ENCODE results near the gene USB1. TPM values are rescaled to one million over a fixed set of nuclear protein-coding genes. Genes with fewer than 3 reads are reported as not detected.
"Not testable (repeated sequence)": the region's sequence is repeated elsewhere in the genome, so short reads cannot be mapped to it uniquely, and the experiment has no call there.

The USB1 gene
- total RNA-seq, 1 experiment from 2014 or later, result 15.4 TPM

DNA sequence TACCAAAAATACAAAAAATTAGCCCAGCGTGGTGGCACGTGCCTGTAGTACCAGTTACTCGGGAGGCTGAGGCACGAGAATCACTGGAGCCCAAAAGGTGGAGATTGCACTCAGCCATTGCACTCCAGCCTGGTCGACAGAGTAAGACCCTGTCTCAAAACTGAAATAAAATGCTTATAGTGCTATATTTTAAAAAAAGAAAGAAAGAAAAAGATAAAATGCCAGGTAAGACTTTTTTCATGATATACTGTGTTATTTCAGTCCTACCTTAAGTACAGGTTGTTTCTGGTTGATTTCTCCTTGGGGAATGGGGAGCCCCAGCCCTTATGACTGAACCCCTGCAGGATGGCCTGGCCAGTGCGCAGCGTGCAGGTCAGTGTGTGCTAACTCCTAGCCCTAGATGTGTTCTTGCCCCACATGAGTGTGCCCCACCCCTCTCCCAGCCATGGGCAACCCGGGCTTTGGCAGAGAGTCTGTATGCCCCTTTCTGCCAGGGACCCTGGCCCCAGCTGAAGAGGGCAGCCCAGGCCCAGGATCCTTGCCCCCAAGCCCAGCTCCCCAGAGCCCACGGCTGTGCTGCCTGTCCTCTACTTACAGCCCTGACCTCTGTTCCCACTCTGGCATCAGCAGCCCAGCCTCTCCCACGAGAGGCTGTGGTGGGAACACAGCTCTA, 31.6 kb upstream of the USB1 start:
- DNase-seq (ENCODE audit: low read depth), result no peak

DNA sequence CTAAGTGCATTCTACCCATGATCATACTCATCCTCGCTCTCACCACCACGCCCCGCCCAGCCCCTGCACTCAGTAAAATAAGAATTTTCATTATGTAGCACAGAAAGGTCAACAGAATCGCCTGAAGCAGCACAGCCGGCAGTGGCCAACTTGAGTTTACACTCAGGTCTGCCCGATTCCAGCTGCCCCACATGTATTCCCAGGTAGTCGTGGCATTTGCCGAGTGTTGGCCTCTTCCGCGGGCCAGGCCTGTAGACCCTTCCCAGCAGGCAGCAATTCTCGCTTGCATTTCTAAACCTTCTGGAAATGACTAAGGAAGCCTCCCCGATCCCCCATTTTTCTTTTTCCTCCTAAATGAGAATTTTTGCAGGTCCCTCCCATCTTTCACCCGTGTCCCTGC, 30.9 kb upstream of the USB1 start:
- DNase-seq (ENCODE audit: low read depth), result no peak

DNA sequence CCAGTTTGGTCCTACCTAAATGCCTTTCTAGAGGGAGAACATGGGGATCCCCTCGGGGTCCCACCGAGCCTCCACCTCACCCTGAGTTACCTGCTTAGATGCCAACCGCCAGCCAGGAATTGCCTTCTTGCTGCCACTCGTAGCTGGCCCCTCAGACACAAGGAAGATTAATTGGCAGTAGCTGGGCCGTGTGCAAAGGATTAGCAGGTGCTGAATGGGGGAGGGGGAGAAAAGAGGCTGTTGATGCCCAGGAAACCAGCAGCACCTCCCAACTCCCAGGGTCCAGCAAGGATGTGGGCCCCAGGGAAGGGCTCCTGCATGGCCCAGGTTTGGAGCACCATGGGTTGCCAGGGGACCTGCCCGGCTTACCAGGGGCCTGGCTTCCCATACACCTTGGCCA, 30.2 kb upstream of the USB1 start, which contains the start of gene CNGB1:
Gene CNGB1, minus strand, starts transcription at position 159 of the 400 bp plus-strand sequence. CDS start 3,842 bp downstream, outside the sequence.
- no peak for DNase-seq (ENCODE audit: low read depth)

DNA sequence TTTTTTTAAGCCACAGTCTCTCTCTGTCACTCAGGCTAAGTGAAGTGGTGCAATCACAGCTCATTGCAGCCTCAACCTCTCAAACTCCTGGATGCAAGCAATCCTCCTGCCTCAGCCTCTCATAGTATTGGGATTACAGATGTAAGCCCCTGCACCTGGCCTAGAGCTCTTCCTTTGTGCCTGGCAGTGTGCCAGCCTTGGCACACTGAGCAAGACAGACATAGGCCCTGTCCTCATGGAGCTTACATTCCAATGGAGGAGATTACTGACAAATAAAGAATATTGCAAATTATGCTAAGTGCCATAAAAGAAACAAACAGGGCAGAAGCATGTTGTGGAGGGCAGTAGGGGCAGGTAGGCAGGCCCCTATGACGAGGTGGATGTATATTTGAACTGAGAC, 29.4 kb upstream of the USB1 start:
- no peak for DNase-seq (ENCODE audit: low read depth)

DNA sequence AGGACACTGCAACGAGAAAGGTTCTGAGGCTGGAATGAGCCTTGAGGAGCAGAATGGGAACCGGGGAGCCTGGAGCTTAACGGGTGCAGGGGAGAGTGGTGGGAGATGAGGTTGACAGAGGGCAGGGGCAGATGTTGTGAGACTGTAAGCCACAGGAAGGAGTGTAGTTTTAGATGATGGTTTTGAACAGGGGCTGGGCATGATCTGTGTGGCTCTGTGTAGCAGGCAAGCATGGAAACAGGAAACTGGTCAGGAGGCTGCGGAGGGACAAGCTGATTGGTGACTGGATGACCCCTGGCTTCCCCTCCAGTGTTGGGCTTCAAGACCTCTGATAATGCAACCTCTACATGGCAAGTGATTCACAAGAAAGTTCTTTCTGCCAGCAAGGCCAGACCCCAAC, 28.9 kb upstream of the USB1 start:
- DNase-seq (ENCODE audit: low read depth), result no peak

DNA sequence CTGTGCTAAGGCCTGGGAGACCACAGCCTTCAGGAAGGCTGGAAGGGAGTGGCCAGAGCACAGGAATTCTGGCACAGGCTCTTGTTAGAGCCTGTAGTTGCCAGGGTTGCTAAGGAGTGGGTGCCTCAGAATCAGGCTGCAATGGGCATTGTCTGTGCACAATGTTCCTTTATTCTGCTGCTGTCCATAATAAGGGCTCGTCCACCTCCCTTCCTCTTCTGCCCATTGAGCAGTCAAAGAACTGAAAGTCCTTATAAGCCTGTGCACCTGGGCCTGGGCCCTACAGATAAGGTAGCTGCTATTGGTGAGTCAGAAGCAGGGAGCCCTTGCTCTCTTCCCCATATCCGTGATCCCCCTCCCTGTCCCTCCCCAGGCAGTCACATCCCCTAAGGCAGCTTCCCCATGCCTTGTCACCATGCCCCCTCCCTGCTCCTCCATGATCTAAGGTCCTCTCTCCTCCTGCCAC, 24.8 kb upstream of the USB1 start:
- no peak for DNase-seq (ENCODE audit: low read depth)

DNA sequence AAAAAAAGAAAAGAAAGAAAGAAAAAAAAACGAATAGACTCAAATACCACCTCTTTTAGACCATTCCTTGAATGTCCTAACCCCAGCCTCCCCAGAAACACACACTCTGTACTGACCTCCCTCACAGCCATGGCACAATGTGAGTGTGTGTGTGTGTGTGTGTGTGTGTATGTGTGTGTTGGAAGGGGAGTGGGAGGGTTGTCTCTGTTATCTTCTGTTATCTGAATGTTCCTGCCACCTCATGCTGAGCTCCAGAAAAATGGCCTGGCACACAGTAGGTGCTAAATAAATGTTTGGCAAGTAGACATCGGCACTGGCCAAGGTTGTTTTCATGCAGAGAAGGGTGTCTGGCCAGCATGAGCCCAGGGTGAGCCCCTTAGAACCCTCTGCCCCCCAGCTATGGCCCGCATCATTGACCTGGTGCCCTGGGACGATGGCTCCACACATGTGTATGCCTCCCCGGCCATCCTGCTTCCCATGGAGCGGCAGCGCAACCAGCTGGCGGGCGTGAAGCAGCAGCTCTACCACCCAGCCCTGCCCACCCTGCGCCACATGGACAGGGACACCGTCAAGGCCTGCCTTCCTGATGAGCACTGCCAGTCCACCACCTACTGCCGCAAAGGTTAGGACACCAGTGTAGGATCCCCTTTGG, 23.7 kb upstream of the USB1 start:
- peak; percentile 27 for DNase-seq (ENCODE audit: low read depth)

DNA sequence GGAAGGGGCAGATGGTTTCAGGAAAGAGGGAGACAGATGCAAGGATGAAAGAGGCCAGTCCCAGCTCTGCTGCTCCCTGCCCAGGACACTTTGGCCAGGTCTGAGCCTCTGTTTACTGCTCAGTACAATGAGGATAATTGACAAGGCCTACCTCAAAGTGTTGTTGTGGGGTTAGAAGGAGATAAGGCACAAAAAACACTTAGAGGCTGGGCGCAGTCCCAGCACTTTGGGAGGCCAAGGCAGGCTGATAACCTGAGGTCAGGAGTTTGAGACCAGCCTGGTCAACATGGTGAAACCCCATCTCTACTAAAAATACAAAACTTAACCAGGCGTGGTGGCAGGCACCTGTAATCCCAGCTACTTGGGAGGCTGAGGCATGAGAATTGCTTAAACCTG, 23.1 kb upstream of the USB1 start:
- not testable (repeated sequence) for DNase-seq (ENCODE audit: low read depth)

DNA sequence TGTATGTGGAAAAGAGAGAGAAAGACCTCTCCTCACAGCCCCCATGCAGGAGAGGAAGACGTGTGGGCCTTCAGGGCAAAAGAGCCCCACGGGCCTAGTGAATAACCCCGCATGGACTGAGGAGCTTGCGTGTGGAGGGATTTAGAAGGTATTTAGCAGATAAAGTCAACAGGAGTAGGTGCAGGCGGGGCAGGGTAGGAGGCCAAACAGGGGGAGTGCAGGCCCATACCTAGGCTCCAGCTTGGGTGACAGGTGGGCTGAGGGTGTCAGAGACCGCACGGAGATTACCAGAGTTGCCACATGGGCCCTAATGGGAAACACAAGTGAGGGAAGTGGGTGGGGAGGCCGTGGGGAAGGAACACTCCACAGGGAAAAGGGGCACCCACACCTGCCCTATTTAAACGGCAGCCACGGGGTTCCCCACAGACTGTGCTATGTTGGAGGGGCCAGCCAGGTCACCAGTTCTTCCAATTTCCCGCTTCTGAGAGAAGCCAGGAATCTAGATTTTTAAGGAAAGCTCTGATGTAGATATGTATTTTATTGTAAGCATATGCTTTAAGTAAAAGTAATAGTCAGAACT, 22.1 kb upstream of the USB1 start:
- DNase-seq (ENCODE audit: low read depth), result no peak

DNA sequence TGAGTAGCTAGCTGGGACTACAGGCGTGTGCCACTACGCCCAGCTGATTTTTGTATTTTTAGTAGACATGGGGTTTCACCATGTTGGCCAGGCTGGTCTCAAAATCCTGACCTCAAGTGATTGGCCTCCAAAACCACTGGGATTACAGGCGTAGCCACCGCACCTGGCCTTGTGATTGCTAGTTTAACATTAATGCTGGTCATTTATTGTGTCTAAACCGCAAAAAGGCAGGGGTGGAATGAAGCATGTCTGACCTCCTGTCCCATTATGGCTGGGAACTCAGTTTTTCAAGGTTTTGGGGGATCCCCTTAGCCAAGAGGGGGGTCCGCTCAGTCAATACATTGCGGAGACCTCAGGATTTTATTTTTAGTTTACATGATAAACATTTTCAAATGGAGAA, 19.6 kb upstream of the USB1 start:
- DNase-seq (ENCODE audit: low read depth), result no peak

DNA sequence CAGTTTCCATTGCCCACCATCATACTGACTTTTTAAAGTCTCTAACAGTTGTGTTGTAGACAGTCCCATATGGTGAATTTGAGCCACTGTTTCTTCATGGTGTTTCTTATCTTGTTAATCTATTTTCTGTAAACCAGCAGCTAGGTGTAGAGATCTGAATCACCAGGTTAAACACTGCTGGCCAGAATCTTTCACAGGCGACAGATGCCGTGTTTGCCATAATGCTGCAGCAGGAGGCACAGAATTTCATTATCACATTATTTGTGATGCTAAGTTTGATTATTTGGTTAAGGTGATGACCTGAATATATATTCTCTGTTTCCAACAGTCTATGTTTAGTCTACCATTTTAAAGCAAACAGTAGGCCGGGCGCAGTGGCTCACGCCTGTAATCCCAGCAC, 18.8 kb upstream of the USB1 start:
- no peak for DNase-seq (ENCODE audit: low read depth)

DNA sequence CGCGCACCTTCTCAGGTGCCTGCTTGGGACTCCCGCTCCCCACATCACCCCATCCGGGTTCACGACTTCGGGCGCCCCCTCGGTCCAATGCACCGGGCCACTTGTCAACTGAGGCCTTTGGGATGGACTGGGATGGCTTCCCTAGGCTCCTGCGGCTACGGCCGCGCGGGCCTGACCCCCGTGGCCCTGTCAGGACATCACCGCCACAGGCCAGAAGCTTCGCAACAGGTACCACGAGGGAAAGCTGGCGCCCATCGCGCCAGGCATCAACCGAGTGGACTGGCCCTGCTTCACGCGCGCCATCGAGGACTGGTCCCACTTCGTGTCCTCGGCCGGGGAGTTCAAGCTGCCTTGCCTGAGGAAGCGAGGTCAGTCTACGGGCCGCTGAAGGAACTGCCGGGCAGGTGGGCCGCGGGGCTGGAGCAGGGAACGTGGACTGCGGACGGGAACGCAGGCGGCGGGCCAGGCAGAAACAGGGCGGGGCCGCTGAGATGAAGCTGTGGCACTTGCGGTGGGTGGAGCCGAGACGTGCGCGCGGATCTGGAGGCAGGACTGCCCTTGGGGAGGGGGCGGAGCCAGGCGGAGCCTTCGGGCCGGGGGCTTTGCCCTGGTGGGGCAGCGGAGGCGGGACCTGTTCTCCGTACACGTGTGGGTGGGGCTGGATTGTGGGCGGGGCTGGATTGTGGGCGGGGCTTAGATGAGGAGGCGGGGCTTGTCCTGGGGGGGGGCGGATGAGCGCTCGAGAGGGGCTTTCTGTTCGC, 16.6 kb upstream of the USB1 start:
- peak; percentile 85 for DNase-seq (ENCODE audit: low read depth)

DNA sequence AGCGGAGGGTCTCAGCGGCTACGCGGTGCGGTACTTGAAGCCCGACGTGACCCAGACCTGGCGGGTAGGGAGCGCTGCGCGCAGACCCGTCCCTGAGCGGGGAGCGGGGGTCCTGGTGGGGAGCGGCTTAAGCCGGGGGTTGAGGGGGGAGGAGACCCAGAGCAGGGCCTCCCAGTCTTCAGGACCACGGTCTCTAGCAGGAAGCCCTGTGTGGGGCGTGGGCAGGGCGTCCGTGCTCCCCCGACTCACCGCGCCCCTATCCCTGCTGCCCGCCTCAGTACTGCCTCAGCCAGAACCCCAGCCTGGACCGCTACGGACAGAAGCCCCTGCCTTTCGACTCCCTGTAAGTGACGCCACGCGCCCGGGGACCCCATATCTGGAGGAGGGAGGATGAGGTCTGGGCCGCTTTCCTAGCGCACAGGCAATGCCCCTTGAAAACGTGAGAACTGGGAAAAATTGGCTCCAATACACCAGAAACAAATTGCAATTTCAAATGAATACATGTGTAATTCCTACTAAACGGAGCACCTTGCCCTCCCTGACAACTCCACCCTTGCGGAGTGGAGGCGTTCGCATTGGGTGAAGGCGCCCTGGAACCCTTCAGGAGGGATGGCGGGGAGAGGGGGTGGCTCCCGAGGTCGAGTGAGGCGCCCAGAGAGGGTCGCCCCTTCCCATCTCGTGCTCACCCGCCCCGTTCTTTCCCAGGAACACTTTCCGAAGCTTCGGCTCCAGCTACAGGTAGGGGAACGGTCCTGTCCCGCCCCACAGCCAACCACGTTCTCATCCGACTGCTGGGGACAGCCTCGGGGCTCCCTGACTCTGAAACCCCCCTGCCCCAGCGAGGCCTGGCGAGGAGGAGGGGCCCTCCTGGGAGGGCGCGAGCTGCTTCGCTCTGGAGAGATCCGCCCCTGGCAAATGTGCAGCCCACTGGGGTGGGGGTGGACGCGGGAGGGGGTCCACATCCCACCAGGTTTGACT, 15.7 kb upstream of the USB1 start:
- no peak for DNase-seq (ENCODE audit: low read depth)

DNA sequence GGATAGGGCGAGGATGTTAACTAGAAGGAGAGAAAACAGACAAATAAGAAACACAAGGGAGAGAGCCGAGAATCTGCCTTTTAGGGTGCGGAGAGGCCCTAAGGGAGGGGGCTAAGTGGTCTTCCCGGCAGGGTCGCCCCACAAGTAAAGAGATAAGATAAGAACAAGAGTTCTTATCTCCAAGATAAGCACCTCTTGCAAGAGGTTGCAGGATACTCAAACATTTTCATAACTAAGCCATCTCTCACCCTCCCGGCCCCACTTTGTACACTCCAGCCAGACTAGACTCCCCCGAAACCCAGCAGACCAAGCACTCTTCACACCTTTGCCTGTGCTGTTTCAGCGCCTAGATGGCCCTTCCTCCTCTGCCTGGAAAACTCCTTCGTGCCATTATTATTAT, 15.0 kb upstream of the USB1 start:
- no peak for DNase-seq (ENCODE audit: low read depth)

DNA sequence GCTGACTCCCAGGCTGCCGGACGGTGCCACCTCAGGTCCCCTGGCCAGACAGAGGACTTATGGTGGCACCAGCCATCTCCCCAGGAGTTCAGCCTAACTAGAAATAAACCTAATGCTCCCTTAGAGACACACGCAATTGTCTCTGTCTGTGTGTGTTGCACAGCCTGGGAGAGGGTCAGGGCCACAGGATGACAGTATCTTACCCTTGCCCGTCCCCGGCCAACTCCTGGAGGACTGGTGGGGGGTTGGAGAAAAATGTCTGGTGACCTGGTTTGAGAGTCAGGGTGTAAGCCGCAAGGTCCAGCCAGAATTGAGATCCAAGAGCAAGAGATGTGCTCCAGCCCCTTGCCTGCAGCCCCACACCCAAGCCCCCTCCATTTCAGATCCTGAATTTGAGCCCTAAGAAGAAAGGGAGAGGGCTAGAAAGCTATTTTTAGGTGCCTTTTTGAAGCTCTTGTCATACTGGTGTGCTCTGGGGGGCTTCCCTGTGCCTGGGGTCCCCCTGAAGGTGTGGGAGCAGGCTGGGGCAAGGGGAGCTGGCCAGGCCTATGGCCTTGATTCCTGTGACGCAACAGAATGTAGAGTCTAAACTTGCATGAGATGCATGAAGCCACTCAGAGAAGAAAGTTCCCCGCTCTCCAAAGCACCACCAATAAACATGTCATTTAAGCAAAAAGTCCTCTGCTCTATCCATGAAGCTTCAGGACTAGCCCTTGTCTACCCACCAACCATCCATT, 13.6 kb upstream of the USB1 start:
- no peak for DNase-seq (ENCODE audit: low read depth)

DNA sequence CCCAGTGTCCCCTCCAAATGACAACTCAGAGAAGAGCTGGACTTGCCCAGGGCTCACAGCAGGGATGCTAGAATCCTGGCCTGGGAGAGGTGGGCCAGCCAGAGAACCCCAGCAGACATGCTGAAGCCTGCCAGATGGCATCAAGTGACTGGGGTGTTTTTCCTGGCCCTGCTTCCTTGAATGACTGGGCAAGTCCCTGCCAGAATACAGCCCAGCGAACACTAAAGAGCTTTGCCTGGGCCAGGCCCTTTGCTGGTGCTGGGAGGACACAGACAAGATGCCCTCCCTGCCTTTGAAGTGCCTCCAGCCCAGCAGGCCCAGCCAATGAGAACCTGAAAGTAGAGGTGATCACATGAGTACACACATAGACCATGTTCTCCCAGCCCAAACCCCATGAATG, 12.3 kb upstream of the USB1 start:
- no peak for DNase-seq (ENCODE audit: low read depth)

DNA sequence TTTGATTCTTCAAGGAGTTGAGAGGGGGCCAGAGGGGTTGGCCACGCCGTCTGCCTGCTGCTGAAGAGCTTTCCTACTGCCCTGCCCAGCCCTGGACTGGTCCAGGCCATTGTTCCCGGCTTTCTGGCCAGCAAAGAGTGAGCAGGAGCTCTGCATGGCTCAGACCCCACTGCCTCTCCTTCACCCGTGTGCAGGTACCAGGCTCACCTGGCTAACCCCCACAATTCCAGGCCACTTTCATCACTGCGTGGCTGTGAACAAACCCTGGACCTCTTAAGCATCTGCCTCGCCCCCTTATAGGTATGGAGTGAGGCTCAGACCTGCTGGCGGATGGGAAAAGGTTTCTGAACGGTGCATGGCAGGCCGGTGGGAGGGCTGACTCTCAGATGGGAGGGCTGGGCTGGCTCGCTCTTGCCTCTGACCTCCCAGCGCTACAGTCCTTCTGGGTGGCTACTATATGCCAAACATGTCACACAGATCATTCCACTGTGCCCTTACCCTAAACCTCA, 9.6 kb upstream of the USB1 start:
- no peak for DNase-seq (ENCODE audit: low read depth)

DNA sequence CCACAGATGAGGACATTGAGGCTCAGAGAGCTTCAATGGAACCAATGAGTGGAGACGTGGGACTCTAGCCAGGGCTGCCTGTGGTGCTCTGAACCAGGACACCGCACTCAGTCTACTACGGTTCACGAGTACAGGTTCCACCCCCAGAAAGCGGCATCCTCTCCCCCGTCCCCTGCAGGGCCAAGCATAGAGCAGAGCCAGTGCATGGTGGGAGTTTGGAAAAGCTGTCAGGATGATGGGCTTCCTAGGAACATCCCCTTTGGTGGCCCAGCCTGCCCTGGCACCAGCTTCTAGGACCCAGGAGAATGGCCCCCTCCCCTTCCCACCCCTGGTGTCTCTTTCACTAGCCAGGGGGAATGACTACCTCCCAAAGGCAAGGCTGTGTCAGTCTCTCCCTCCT, 9.1 kb upstream of the USB1 start:
- no peak for DNase-seq (ENCODE audit: low read depth)

DNA sequence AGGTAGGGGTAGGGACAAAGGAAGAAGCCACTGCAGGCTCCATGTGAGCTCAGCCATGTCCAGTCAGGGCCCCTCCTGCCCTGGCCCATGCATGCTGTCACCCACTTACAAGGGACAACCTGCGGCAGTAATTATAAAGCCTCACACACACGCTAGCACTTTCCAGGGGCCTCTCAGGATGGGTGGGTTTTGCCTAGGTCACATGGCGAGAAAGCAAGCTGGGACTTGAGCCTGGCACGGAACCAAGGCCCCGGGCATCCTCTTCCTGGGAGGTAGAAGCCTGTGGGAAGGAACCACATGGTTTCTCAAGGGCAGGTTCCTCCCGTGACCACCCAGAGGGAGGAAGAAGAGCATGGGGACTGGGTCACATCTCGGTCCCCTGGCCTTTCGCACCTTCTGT, 7.8 kb upstream of the USB1 start:
- peak; percentile 46 for DNase-seq (ENCODE audit: low read depth)

DNA sequence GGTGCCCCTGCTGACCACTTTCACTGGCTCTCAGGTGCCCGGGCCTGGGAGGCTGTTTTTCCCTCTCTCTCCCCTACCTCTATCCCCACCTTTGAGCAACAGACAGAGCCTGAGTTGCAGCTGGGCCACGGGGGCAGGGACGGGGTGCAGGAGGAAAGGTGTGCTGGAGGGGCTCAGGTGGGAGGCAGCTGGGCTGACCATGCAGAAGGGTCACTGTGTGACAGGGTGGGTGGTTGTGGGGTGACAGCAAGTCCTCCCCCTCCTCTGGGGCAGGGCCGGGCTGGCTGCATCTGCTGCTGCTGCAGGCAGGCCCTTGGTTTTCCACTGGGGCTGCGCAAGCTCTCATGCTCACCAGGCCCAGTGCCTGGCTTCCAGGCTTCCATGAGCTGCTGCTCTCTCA, 7.3 kb upstream of the USB1 start:
- no peak for DNase-seq (ENCODE audit: low read depth)

Data from Daoy (cell line).